HepG2 (cell line): ENCODE results near the gene CLIC5. TPM values are rescaled to one million over a fixed set of nuclear protein-coding genes. Genes with fewer than 3 reads are reported as not detected.

Experiments used
- ATAC-seq: fragments of 200-7000 bp; cut with Tn5 transposase; 3 replicates; pipeline ENCODE4 v1.9.1; 2020; ENCODE audit warnings: mild to moderate bottlenecking, moderate library complexity
- BruUV-seq: library from RNA; stranded (reverse); fragments of 400-500 nt; replicated peaks from 2 replicates; lab custom pipeline; 2021; lab: Mats Ljungman, UMichigan
- CTCF ChIA-PET: fragments of 300-600 bp; formaldehyde crosslinking; extraction: SDS; loops from one replicate; lab custom pipeline; 2021; ENCODE audit warnings: low total read pairs, inconsistent platforms, low intra/inter-chr PET ratio; lab: Yijun Ruan, JAX
- POLR2A ChIA-PET: fragments of 350-600 bp; sonication (Branson Sonifier 250); formaldehyde crosslinking; loops from one replicate; lab custom pipeline; 2020; ENCODE audit warnings: antibody characterized with exemption, inconsistent platforms; lab: Yijun Ruan, JAX
- DNase-seq: peaks from one replicate; pipeline ENCODE4 v3.0.0-alpha.2; 2015; ENCODE audit warnings: low spot score
- FAIRE-seq: peaks from 3 replicates; lab custom pipeline; 2011; peaks lifted over from hg19 to GRCh38; lab: Jason Lieb, UNC
- H2AFZ ChIP-seq: one replicate; pipeline ENCODE4 v1.6.1; 2011; ENCODE audit warnings: low read length, inconsistent platforms
- H3K27ac ChIP-seq: fragments of 300-600 bp; 3 replicates; pipeline ENCODE4 v1.8.0; 2011; ENCODE audit warnings: mixed run types, mild to moderate bottlenecking, mixed read lengths, low read length, inconsistent platforms; ENCODE audit not compliant: insufficient read depth; ENCODE audit errors: extremely low read length
- H3K27me3 ChIP-seq, 2 experiments: fragments of 200-600 bp in 1 of 2; 2 replicates in 1 of 2; 3 replicates in 1 of 2; pipeline versions ENCODE4 v1.6.0 to v1.8.0; 2011; ENCODE audit warnings: low read length in 2 of 2, mild to moderate bottlenecking in 2 of 2, moderate library complexity in 2 of 2, inconsistent platforms in 1 of 2; ENCODE audit not compliant: insufficient read depth in 2 of 2, control insufficient read depth in 1 of 2
- H3K36me3 ChIP-seq, 2 experiments: fragments of 200-600 bp in 1 of 2; replicated peaks in 1 of 2; 2 replicates in 1 of 2; 3 replicates in 1 of 2; pipeline versions ENCODE4 v1.5.1 to v1.8.0; 2011; ENCODE audit warnings: low read length in 2 of 2, inconsistent platforms in 1 of 2; ENCODE audit not compliant: insufficient read depth in 2 of 2, control insufficient read depth in 1 of 2
- H3K4me1 ChIP-seq: 2 replicates; pipeline ENCODE4 v1.5.1; 2012; ENCODE audit warnings: low read length, inconsistent platforms; ENCODE audit not compliant: insufficient read depth
- H3K4me2 ChIP-seq: 2 replicates; pipeline ENCODE4 v1.6.0; 2011; ENCODE audit warnings: low read depth, low read length, inconsistent platforms
- H3K4me3 ChIP-seq, 3 experiments: fragments of 200-600 bp in 1 of 3; sonication (generic), shearing (Covaris generic) in 1 of 3; replicated peaks in 1 of 3; 2 replicates each; pipeline ENCODE4 v1.5.1; 2011 to 2016; ENCODE audit warnings: low read length in 3 of 3, inconsistent platforms in 2 of 3, low read depth in 2 of 3, mild to moderate bottlenecking in 2 of 3, control low read depth in 1 of 3, mixed read lengths in 1 of 3; ENCODE audit not compliant: insufficient read depth in 1 of 3
- H3K79me2 ChIP-seq: one replicate; pipeline ENCODE4 v1.6.1; 2011; ENCODE audit warnings: low read length, inconsistent platforms; ENCODE audit not compliant: insufficient read depth
- H3K9ac ChIP-seq: 2 replicates; pipeline ENCODE4 v1.6.0; 2011; ENCODE audit warnings: mild to moderate bottlenecking, low read depth, low read length, inconsistent platforms; ENCODE audit not compliant: insufficient read depth
- H3K9me3 ChIP-seq: 2 replicates; pipeline ENCODE4 v1.5.1; 2012; ENCODE audit warnings: mild to moderate bottlenecking, low read length
- H4K20me1 ChIP-seq: 2 replicates; pipeline ENCODE4 v1.6.0; 2011; ENCODE audit warnings: inconsistent platforms, mild to moderate bottlenecking, low read length, moderate library complexity; ENCODE audit not compliant: insufficient read depth
- ATF4 ChIP-seq, 2 experiments: fragments of 450-650 bp in 1 of 2; sonication (generic) in 1 of 2; formaldehyde crosslinking; IDR thresholded peaks; 2 replicates each; pipeline versions ENCODE4 v1.5.0 to v1.8.0; 2020 to 2022; ENCODE audit warnings: mild to moderate bottlenecking in 1 of 2, missing genetic modification reagents in 1 of 2
- CEBPB ChIP-seq: IDR thresholded peaks from 2 replicates; pipeline ENCODE4 v1.6.1; 2011; ENCODE audit warnings: low read depth, low read length, improper control_type of control experiment, borderline replicate concordance
- CHD4 ChIP-seq: fragments of 200-600 bp; sonication (generic); IDR thresholded peaks from 2 replicates; pipeline ENCODE4 v1.7.0; 2017; ENCODE audit warnings: mild to moderate bottlenecking, low read length, borderline replicate concordance
- EEA1 ChIP-seq: sonication (generic); formaldehyde crosslinking; IDR thresholded peaks from 2 replicates; pipeline ENCODE4 v1.5.1; 2020; ENCODE audit warnings: mild to moderate bottlenecking, missing genetic modification reagents, borderline replicate concordance
- HNRNPUL1 ChIP-seq: fragments of 200-400 bp; formaldehyde crosslinking; IDR thresholded peaks from 2 replicates; pipeline ENCODE4 v1.6.1; 2017; ENCODE audit warnings: low read depth, mild to moderate bottlenecking, low read length, moderate library complexity
- HOXA3 ChIP-seq: sonication (generic); formaldehyde crosslinking; IDR thresholded peaks from 2 replicates; pipeline ENCODE4 v1.5.0; 2020; ENCODE audit warnings: missing genetic modification reagents
- NFIB ChIP-seq: sonication (generic); formaldehyde crosslinking; IDR thresholded peaks from 2 replicates; pipeline ENCODE4 v1.9.0; 2021; ENCODE audit warnings: missing genetic modification reagents, mild to moderate bottlenecking, borderline replicate concordance
- RBAK ChIP-seq: sonication (generic); formaldehyde crosslinking; IDR thresholded peaks from 2 replicates; pipeline ENCODE4 v1.5.1; 2020; ENCODE audit warnings: mild to moderate bottlenecking, missing genetic modification reagents
- SALL2 ChIP-seq: sonication (generic); formaldehyde crosslinking; IDR thresholded peaks from 2 replicates; pipeline ENCODE4 v1.8.1; 2023; ENCODE audit warnings: mild to moderate bottlenecking, missing genetic modification reagents, inconsistent platforms
- SKIL ChIP-seq: sonication (generic); formaldehyde crosslinking; IDR thresholded peaks from 2 replicates; pipeline ENCODE4 v1.8.0; 2022; ENCODE audit warnings: missing genetic modification reagents, mild to moderate bottlenecking, moderate library complexity, borderline replicate concordance
- TSC22D2 ChIP-seq: sonication (generic); formaldehyde crosslinking; IDR thresholded peaks from 2 replicates; pipeline ENCODE4 v1.5.1; 2020; ENCODE audit warnings: missing genetic modification reagents, mild to moderate bottlenecking, borderline replicate concordance
- ZFP37 ChIP-seq: sonication (generic); formaldehyde crosslinking; IDR thresholded peaks from 2 replicates; pipeline ENCODE4 v1.4.0; 2020; ENCODE audit warnings: missing genetic modification reagents, borderline replicate concordance
- ZNF142 ChIP-seq: sonication (generic); formaldehyde crosslinking; IDR thresholded peaks from 2 replicates; pipeline ENCODE4 v1.4.0; 2020; ENCODE audit warnings: missing genetic modification reagents
- ZNF577 ChIP-seq: sonication (generic); formaldehyde crosslinking; IDR thresholded peaks from 2 replicates; pipeline ENCODE4 v1.4.0; 2020; ENCODE audit warnings: mild to moderate bottlenecking, low read depth, missing genetic modification reagents, borderline replicate concordance
- WGBS: methylation state at CpG from one replicate; pipeline ENCODE4 v1.1.6; 2017; ENCODE audit warnings: low lambda C conversion rate; 5-methylcytosine and 5-hydroxymethylcytosine counted together
- in situ Hi-C: cut with HindIII; loops from 2 replicates; pipeline ENCODE4 v1.10.0; 2017; ENCODE audit warnings: low pct_unique_long_range_greater_than_20kb; ENCODE audit not compliant: extremely low pct_ligation_motif_present
- intact Hi-C: fragments of 100-400 bp; cut with micrococcal nuclease; formaldehyde crosslinking; loops from one replicate; pipeline ENCODE4 v1.10.0; 2022; ENCODE audit not compliant: unreplicated experiment
- polyA plus RNA-seq, 8 experiments: library from polyadenylated mRNA; depleted of rRNA in 3 of 8; stranded (reverse) in 7 of 8; unstranded in 1 of 8; fragments of >200 nt; fragmentation: Illumina TruSeq in 4 of 8; extraction: Trizol in 4 of 8; gene quantifications; 2 replicates each; pipeline versions ENCODE4 v1.2.1 to v1.2.3, GENCODE V29; 2011 to 2016; ENCODE audit warnings: low read depth in 4 of 8, missing spikeins in 1 of 8, mixed read lengths in 1 of 8; ENCODE audit not compliant: insufficient read depth in 1 of 8
- total RNA-seq, 5 experiments: library from RNA; depleted of rRNA; stranded (reverse); fragments of >200 nt; fragmentation: Illumina TruSeq; extraction: Trizol; gene quantifications; 2 replicates each; pipeline ENCODE4 v1.2.3, GENCODE V29; 2016; ENCODE audit warnings: low read depth in 1 of 5

Gene CLIC5
- total and polyA plus RNA-seq, 2 of the 13 experiments (the other 11 are each of a cell fraction or from before 2014, with no cell fraction given) = not detected

GRCh38 chr6:45854149-45854742 is 161.4 kb downstream of the CLIC5 start (continued):
- TF ChIP-seq ZNF142 (CRISPR knock-in tag) = no peak
- no peak for TF ChIP-seq CEBPB

GRCh38 chr6:45851034-45851400 is 164.6 kb downstream of the CLIC5 start:
- 0% methylated on average over 1 of the region's 1 CpG for WGBS
- TF ChIP-seq TSC22D2 (CRISPR knock-in tag) (no peak), HOXA3 (CRISPR knock-in tag) (no peak), RBAK (no peak), HNRNPUL1 (no peak), CHD4 (no peak), ZNF577 (CRISPR knock-in tag) (no peak), ATF4 (CRISPR knock-in tag; IDR thresholded peaks at IDR 0.05) (no peak), SKIL (no peak), NFIB (no peak), ZFP37 (CRISPR knock-in tag) (no peak), SALL2 (CRISPR knock-in tag) (no peak), EEA1 (no peak)

More at GRCh38 chr6:45851034-45851400, 164.6 kb downstream of the CLIC5 start:
- no peaks in the 10 kb centered on the region for H3K4me1 ChIP-seq
- H3K9me3 ChIP-seq = no peaks in the 10 kb centered on the region
- DNase-seq (no peak), FAIRE-seq (no peak), ATAC-seq (no peak)
- no peaks in the 10 kb centered on the region for H4K20me1 ChIP-seq
- H3K79me2 ChIP-seq = no peaks in the 10 kb centered on the region
- H3K9ac ChIP-seq = no peak overlapping the region
- BruUV-seq = no TSS peak
- intact Hi-C loops (no loop called here), in situ Hi-C loops (no loop called here)
- CTCF ChIA-PET = no interaction called here
- H3K4me2 ChIP-seq = no peak overlapping the region
- no peak overlapping the region for H3K27ac ChIP-seq
- POLR2A ChIA-PET = no interaction called here
- H3K4me3 ChIP-seq = no peak overlapping the region
- no peak overlapping the region for H2AFZ ChIP-seq
- H3K27me3 ChIP-seq = no peaks in the 10 kb centered on the region
- H3K36me3 ChIP-seq = no peaks in the 10 kb centered on the region
